ENCODE results near the gene LRRC32.

GRCh38 chr11:76636826-76637460 is 33.6 kb downstream of the LRRC32 start:
- TF ChIP-seq CTCF (IDR thresholded peaks at IDR 0.05) (no peak), POLR2AphosphoS5 (IDR thresholded peaks at IDR 0.05) (no peak)

Data from stomach (tissue), 4 donors.